GM12878 (cell line): ENCODE results near the gene IL23R. TPM values are rescaled to one million over a fixed set of nuclear protein-coding genes. Genes with fewer than 3 reads are reported as not detected.

Source experiments
- ATAC-seq: fragments of 200-7000 bp; cut with Tn5 transposase; 3 replicates; pipeline ENCODE4 v1.9.1; 2020; ENCODE audit warnings: mild to moderate bottlenecking, moderate library complexity
- BruUV-seq: library from RNA; stranded (reverse); fragments of 400-500 nt; replicated peaks from 2 replicates; lab custom pipeline; 2021; lab: Mats Ljungman, UMichigan
- CTCF ChIA-PET: fragments of 300-600 bp; sonication (Branson Sonifier 250); formaldehyde crosslinking; extraction: SDS; loops from one replicate; lab custom pipeline; 2021; ENCODE audit warnings: inconsistent platforms; lab: Yijun Ruan, JAX
- POLR2A ChIA-PET: fragments of 350-600 bp; formaldehyde crosslinking; extraction: SDS; loops from one replicate; lab custom pipeline; 2021; ENCODE audit warnings: inconsistent platforms; lab: Charles Lee
- RAD21 ChIA-PET: fragments of 300-600 bp; sonication (Branson Sonifier 250); formaldehyde crosslinking; loops from one replicate; lab custom pipeline; 2023; ENCODE audit warnings: antibody characterized with exemption; ENCODE audit not compliant: unreplicated experiment; lab: Charles Lee
- SMC1A ChIA-PET: fragments of 300-600 bp; sonication (Branson Sonifier 250); formaldehyde crosslinking; loops from one replicate; lab custom pipeline; 2023; ENCODE audit not compliant: unreplicated experiment, uncharacterized antibody; lab: Charles Lee
- DNase-seq: peaks from one replicate; pipeline ENCODE4 v3.0.0-alpha.2; 2011; ENCODE audit warnings: low read depth, low spot score
- FAIRE-seq: peaks from 3 replicates; lab custom pipeline; 2011; peaks lifted over from hg19 to GRCh38; lab: Jason Lieb, UNC
- H2AFZ ChIP-seq: 2 replicates; pipeline ENCODE4 v1.6.0; 2011; ENCODE audit warnings: low read depth, low read length, control low read depth; ENCODE audit not compliant: control insufficient read depth
- H3K27ac ChIP-seq: 2 replicates; pipeline ENCODE4 v1.5.1; 2011; ENCODE audit warnings: control low read depth; ENCODE audit not compliant: control insufficient read depth, insufficient read depth
- H3K27me3 ChIP-seq, 2 experiments: replicated peaks in 1 of 2; 2 replicates each; pipeline versions ENCODE4 v1.6.0 to v1.6.1; 2011; ENCODE audit warnings: low read length in 1 of 2; ENCODE audit not compliant: control insufficient read depth in 2 of 2, insufficient read depth in 2 of 2
- H3K36me3 ChIP-seq, 2 experiments: 2 replicates each; pipeline ENCODE4 v1.5.1; 2011; ENCODE audit warnings: low read length in 1 of 2; ENCODE audit not compliant: control insufficient read depth in 2 of 2, insufficient read depth in 2 of 2
- H3K4me1 ChIP-seq: 2 replicates; pipeline ENCODE4 v1.6.1; 2011; ENCODE audit warnings: mild to moderate bottlenecking, low read length, moderate library complexity, mixed read lengths; ENCODE audit not compliant: control insufficient read depth, insufficient read depth
- H3K4me2 ChIP-seq: 2 replicates; pipeline ENCODE4 v1.6.0; 2011; ENCODE audit warnings: control low read depth; ENCODE audit not compliant: control insufficient read depth, insufficient read depth
- H3K4me3 ChIP-seq: fragments of 200-600 bp; sonication (generic); 2 replicates; pipeline ENCODE4 v1.5.1; 2016
- H3K79me2 ChIP-seq: 2 replicates; pipeline ENCODE4 v1.6.0; 2011; ENCODE audit warnings: low read length; ENCODE audit not compliant: control insufficient read depth, insufficient read depth
- H3K9ac ChIP-seq: 2 replicates; pipeline ENCODE4 v1.8.0; 2011; ENCODE audit warnings: low read length, control low read depth, mixed read lengths; ENCODE audit not compliant: control insufficient read depth, insufficient read depth
- H3K9me3 ChIP-seq: replicated peaks from 3 replicates; pipeline ENCODE4 v1.5.1; 2011; ENCODE audit warnings: mild to moderate bottlenecking, low read length; ENCODE audit not compliant: control insufficient read depth, insufficient read depth
- H4K20me1 ChIP-seq: 2 replicates; pipeline ENCODE4 v1.6.0; 2011; ENCODE audit not compliant: control insufficient read depth, insufficient read depth
- CBX3 ChIP-seq: fragments of 200-600 bp; sonication (generic); IDR thresholded peaks from 2 replicates; pipeline ENCODE4 v1.6.1; 2016; ENCODE audit warnings: low read depth, borderline replicate concordance
- IRF4 ChIP-seq: IDR thresholded peaks from 2 replicates; pipeline ENCODE4 v1.6.1; 2011; ENCODE audit warnings: low read depth, low read length
- KDM1A ChIP-seq: fragments of 200-600 bp; sonication (generic); IDR thresholded peaks from 2 replicates; pipeline ENCODE4 v1.6.1; 2016; ENCODE audit warnings: borderline replicate concordance
- LARP7 ChIP-seq: fragments of 450-650 bp; IDR thresholded peaks from 2 replicates; pipeline ENCODE4 v1.6.1; 2017; ENCODE audit warnings: mild to moderate bottlenecking
- NR2C1 ChIP-seq: fragments of 450-650 bp; IDR thresholded peaks from 2 replicates; pipeline ENCODE4 v1.6.1; 2017; ENCODE audit warnings: antibody characterized with exemption, mild to moderate bottlenecking, moderate library complexity
- POU2F2 ChIP-seq: IDR thresholded peaks from 3 replicates; pipeline ENCODE4 v1.6.1; 2011; ENCODE audit warnings: low read depth, mild to moderate bottlenecking, low read length, borderline replicate concordance
- RB1 ChIP-seq: fragments of 450-650 bp; formaldehyde crosslinking; IDR thresholded peaks from 2 replicates; pipeline ENCODE4 v1.6.1; 2017; ENCODE audit warnings: mild to moderate bottlenecking, borderline replicate concordance
- TCF7 ChIP-seq: IDR thresholded peaks from 2 replicates; pipeline ENCODE4 v1.6.1; 2014; ENCODE audit warnings: antibody characterized with exemption, borderline replicate concordance
- ZNF207 ChIP-seq: fragments of 450-650 bp; IDR thresholded peaks from 2 replicates; pipeline ENCODE4 v1.6.1; 2014; ENCODE audit warnings: antibody characterized with exemption, mild to moderate bottlenecking, borderline replicate concordance
- ZNF217 ChIP-seq: fragments of 450-650 bp; IDR thresholded peaks from 2 replicates; pipeline ENCODE4 v1.6.1; 2017; ENCODE audit warnings: antibody characterized with exemption, mild to moderate bottlenecking
- ZNF592 ChIP-seq: fragments of 450-650 bp; IDR thresholded peaks from 2 replicates; pipeline ENCODE4 v1.6.1; 2017; ENCODE audit warnings: mild to moderate bottlenecking, moderate library complexity
- ZNF622 ChIP-seq: fragments of 450-650 bp; IDR thresholded peaks from 2 replicates; pipeline ENCODE4 v1.6.1; 2017; ENCODE audit warnings: mild to moderate bottlenecking, inconsistent platforms
- WGBS: methylation state at CpG from one replicate; pipeline ENCODE4 v1.1.6; 2016; ENCODE audit warnings: low lambda C conversion rate; ENCODE audit not compliant: insufficient replicate concordance, insufficient coverage; ENCODE audit errors: missing lambda C conversion rate; 5-methylcytosine and 5-hydroxymethylcytosine counted together
- in situ Hi-C: fragments of 300-500 bp; cut with MboI; formaldehyde crosslinking; loops from 9 replicates; pipeline ENCODE4 v1.14.3; 2018; ENCODE audit warnings: mixed read lengths
- intact Hi-C: fragments of 100-400 bp; cut with micrococcal nuclease; formaldehyde crosslinking; loops from one replicate; pipeline ENCODE4 v1.14.2; 2022; ENCODE audit not compliant: unreplicated experiment
- polyA plus RNA-seq, 11 experiments: library from polyadenylated mRNA; depleted of rRNA in 4 of 11; unstranded in 6 of 11; stranded (reverse) in 5 of 11; fragments of >200 nt; fragmentation: Nextera tagmentation in 4 of 11; fragmentation: Illumina TruSeq in 1 of 11; extraction: Ambion mirVana in 4 of 11; extraction: Trizol in 1 of 11; gene quantifications; 1 replicate in 1 of 11; 2 replicates in 10 of 11; pipeline versions ENCODE4 v1.2.1 to v1.2.3, GENCODE V29; 2011 to 2016; ENCODE audit warnings: inconsistent platforms in 2 of 11, missing spikeins in 2 of 11, low read depth in 1 of 11
- total RNA-seq, 4 experiments: library from RNA; depleted of rRNA in 3 of 4; stranded (reverse); fragments of >200 nt in 3 of 4; fragmentation: Illumina TruSeq in 1 of 4; extraction: Trizol in 1 of 4; gene quantifications; 2 replicates each; pipeline versions ENCODE4 v1.2.1 to v1.2.3, GENCODE V29; 2013 to 2021

The IL23R gene
- total and polyA plus RNA-seq, 10 of the 15 experiments (the other 5 are each of a cell fraction or from before 2014, with no cell fraction given) = 0.16 to 6.4 (median 0.59) TPM

GRCh38 chr1:67300561-67300960 is 134.3 kb downstream of the IL23R start:
- ChIA-PET CTCF (no interaction called here), POLR2A (no interaction called here), RAD21 (no interaction called here), SMC1A (no interaction called here)
- H3K79me2 ChIP-seq = no peaks in the 10 kb centered on the region
- WGBS = 46% methylated on average over 2 of the region's 2 CpGs
- TF ChIP-seq RB1 = no peak
- TF ChIP-seq LARP7 = no peak
- TF ChIP-seq ZNF217 = no peak
- TF ChIP-seq CBX3 = no peak
- TF ChIP-seq ZNF207 = no peak
- no peak for TF ChIP-seq NR2C1
- TF ChIP-seq IRF4 = no peak
- TF ChIP-seq ZNF622 = no peak
- no peak for TF ChIP-seq KDM1A
- TF ChIP-seq TCF7 = no peak
- no peak for TF ChIP-seq ZNF592
- no peak for TF ChIP-seq POU2F2
- H2AFZ ChIP-seq = no peak overlapping the region
- no peaks in the 10 kb centered on the region for H3K9me3 ChIP-seq
- no peak overlapping the region for H3K4me3 ChIP-seq
- in situ Hi-C loops = no loop called here
- H3K27me3 ChIP-seq = no peaks in the 10 kb centered on the region
- H3K27ac ChIP-seq = no peak overlapping the region
- ATAC-seq = no peak
- no peak overlapping the region for H3K9ac ChIP-seq
- no peaks in the 10 kb centered on the region for H4K20me1 ChIP-seq
- no peak for DNase-seq
- intact Hi-C loops = no loop called here
- no peak overlapping the region for H3K4me2 ChIP-seq
- H3K36me3 ChIP-seq = no peaks in the 10 kb centered on the region
- no TSS peak for BruUV-seq
- FAIRE-seq = no peak
- no peaks in the 10 kb centered on the region for H3K4me1 ChIP-seq
